ENCODE data around the gene ARHGAP28.
"Not testable (repeated sequence)": the region's sequence is repeated elsewhere in the genome, so short reads cannot be mapped to it uniquely, and the experiment has no call there.

DNA sequence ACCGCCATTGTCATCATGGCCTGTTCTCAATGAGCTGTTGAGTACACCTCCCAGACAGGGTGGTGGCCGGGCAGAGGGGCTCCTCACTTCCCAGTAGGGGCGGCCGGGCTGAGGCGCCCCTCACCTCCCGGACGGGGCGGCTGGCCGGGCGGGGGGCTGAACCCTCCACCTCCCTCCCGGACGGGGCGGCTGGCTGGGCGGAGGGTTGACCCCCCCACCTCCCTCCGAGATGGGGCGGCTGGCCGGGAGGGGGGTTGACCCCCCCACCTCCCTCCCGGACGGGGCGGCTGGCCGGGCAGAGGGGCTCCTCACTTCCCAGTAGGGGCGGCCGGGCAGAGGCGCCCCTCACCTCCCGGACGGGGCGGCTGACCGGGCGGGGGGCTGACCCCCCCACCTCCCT lies 97.6 kb downstream of the ARHGAP28 start:
- TF ChIP-seq, protein P1, sequence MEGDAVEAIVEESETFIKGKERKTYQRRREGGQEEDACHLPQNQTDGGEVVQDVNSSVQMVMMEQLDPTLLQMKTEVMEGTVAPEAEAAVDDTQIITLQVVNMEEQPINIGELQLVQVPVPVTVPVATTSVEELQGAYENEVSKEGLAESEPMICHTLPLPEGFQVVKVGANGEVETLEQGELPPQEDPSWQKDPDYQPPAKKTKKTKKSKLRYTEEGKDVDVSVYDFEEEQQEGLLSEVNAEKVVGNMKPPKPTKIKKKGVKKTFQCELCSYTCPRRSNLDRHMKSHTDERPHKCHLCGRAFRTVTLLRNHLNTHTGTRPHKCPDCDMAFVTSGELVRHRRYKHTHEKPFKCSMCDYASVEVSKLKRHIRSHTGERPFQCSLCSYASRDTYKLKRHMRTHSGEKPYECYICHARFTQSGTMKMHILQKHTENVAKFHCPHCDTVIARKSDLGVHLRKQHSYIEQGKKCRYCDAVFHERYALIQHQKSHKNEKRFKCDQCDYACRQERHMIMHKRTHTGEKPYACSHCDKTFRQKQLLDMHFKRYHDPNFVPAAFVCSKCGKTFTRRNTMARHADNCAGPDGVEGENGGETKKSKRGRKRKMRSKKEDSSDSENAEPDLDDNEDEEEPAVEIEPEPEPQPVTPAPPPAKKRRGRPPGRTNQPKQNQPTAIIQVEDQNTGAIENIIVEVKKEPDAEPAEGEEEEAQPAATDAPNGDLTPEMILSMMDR (IDR thresholded peaks at IDR 0.05), result not testable (repeated sequence)
- not testable (repeated sequence) for TF ChIP-seq POLR2A (IDR thresholded peaks at IDR 0.05)

All from body of pancreas (tissue), 4 donors.